Measurements from ENCODE around the gene LCOR.

DNA sequence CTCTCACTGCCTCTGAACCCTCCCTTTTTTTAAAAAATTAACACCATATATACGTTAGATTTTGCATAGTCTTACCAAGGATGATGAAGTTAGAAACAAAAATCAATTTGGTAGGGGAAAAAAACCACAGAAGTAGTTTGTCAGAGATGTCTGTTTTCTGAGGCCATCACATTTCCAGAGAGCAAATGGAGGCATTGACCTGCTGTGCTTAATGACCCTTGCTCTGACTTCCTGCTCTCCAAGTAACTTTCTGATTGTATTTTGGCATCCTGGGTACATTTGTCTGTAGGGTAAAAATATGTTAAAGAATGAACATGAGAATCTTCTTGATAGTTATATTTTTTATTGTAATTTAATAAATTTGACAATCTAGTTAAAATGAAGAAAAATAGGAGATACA is 140.2 kb downstream of the LCOR start:
- TF ChIP-seq, protein P1, sequence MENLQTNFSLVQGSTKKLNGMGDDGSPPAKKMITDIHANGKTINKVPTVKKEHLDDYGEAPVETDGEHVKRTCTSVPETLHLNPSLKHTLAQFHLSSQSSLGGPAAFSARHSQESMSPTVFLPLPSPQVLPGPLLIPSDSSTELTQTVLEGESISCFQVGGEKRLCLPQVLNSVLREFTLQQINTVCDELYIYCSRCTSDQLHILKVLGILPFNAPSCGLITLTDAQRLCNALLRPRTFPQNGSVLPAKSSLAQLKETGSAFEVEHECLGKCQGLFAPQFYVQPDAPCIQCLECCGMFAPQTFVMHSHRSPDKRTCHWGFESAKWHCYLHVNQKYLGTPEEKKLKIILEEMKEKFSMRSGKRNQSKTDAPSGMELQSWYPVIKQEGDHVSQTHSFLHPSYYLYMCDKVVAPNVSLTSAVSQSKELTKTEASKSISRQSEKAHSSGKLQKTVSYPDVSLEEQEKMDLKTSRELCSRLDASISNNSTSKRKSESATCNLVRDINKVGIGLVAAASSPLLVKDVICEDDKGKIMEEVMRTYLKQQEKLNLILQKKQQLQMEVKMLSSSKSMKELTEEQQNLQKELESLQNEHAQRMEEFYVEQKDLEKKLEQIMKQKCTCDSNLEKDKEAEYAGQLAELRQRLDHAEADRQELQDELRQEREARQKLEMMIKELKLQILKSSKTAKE (CRISPR knock-in tag; IDR thresholded peaks at IDR 0.05; ENCODE audit: borderline replicate concordance), result no peak
- TF ChIP-seq ZNF768 (CRISPR knock-in tag; IDR thresholded peaks at IDR 0.05), result no peak
- TF ChIP-seq, protein P2, sequence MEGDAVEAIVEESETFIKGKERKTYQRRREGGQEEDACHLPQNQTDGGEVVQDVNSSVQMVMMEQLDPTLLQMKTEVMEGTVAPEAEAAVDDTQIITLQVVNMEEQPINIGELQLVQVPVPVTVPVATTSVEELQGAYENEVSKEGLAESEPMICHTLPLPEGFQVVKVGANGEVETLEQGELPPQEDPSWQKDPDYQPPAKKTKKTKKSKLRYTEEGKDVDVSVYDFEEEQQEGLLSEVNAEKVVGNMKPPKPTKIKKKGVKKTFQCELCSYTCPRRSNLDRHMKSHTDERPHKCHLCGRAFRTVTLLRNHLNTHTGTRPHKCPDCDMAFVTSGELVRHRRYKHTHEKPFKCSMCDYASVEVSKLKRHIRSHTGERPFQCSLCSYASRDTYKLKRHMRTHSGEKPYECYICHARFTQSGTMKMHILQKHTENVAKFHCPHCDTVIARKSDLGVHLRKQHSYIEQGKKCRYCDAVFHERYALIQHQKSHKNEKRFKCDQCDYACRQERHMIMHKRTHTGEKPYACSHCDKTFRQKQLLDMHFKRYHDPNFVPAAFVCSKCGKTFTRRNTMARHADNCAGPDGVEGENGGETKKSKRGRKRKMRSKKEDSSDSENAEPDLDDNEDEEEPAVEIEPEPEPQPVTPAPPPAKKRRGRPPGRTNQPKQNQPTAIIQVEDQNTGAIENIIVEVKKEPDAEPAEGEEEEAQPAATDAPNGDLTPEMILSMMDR (CRISPR knock-in tag; IDR thresholded peaks at IDR 0.05), result no peak
- TF ChIP-seq ZFAT (CRISPR knock-in tag; conservative IDR thresholded peaks at IDR 0.05), result no peak
- no peak for TF ChIP-seq YY1 (IDR thresholded peaks at IDR 0.05; ENCODE audit: insufficient read depth, insufficient replicate concordance, low read depth, low read length)
- no peak for TF ChIP-seq ZNF501 (CRISPR knock-in tag; IDR thresholded peaks at IDR 0.05)
- TF ChIP-seq TCF7 (IDR thresholded peaks at IDR 0.05; ENCODE audit: low read depth), result no peak
- no peak for TF ChIP-seq ZNF850 (CRISPR knock-in tag; conservative IDR thresholded peaks at IDR 0.05)
- TF ChIP-seq CCAR2 (optimal IDR thresholded peaks at IDR 0.05; ENCODE audit: low read depth, low read length), result no peak
- TF ChIP-seq KAT7 (CRISPR knock-in tag; IDR thresholded peaks at IDR 0.05; ENCODE audit: borderline replicate concordance), result no peak
- no peak for TF ChIP-seq U2AF2 (IDR thresholded peaks at IDR 0.05; ENCODE audit: low read depth, low read length)
- no peak for TF ChIP-seq KDM1A (CRISPR knock-in tag; IDR thresholded peaks at IDR 0.05)
